Right ventricle myocardium inferior (tissue), 1 donor: ENCODE measurements around the gene PIK3R3. TPM values are rescaled to one million over a fixed set of nuclear protein-coding genes. Genes with fewer than 3 reads are reported as not detected.

Experiments used
- ATAC-seq: fragments of 200-7000 bp; cut with Tn5 transposase; one replicate; pipeline ENCODE4 v1.9.1; 2020; ENCODE audit warnings: mild to moderate bottlenecking, moderate library complexity
- DNase-seq: peaks from one replicate; pipeline ENCODE4 v3.0.0; 2021; ENCODE audit errors: missing footprints
- intact Hi-C: fragments of 100-400 bp; cut with DNase I; formaldehyde crosslinking; loops from one replicate; pipeline ENCODE4 v1.11.0; 2022
- long read RNA-seq: library from polyadenylated mRNA; unstranded; transcript quantifications from one replicate; pipeline ENCODE4 v2.0.0, GENCODE V29; 2021
- total RNA-seq: library from RNA; stranded (reverse); fragmentation: NEBNext Ultra II Directional; extraction: Animal tissue kit (Norgen Biotek cat#: 25700); gene quantifications from one replicate; pipeline ENCODE4 v1.2.1, GENCODE V29; 2021
- donor health status: DM: no; HTN: yes; CAD: no; lungs with severe emphysema.

Gene PIK3R3
- total RNA-seq, result 22.6 TPM
- long read RNA-seq, full-length matches to known transcripts, result 6 of 11 reads
- long read RNA-seq, partial matches to known transcripts, result 2 of 11 reads
- long read RNA-seq, other reads (novel, unspliced or antisense), result 3 of 11 reads

- DNase-seq (peak; percentile 98), ATAC-seq (peak; percentile 98)
- intact Hi-C loops, result loop anchor here (1.0 to 5.0 kb wide), 4 partner anchors 39 to 445 kb away; partner anchors contain the start of genes GPBP1L1 and TMEM69
Observed at GRCh38 chr1:46132529-46133180, at the start of gene PIK3R3. TSS of gene PIK3R3 (minus strand) at chr1:46132629. CDS start at chr1:46131952, 677 bp downstream.

- no peak for ATAC-seq
- no peak for DNase-seq
- intact Hi-C loops, result loop anchor here (10.0 kb wide), 1 partner anchor 287 kb away; no protein-coding TSS in a partner anchor
Observed at GRCh38 chr1:46181343-46182260, 49.2 kb upstream of the PIK3R3 start.

- ATAC-seq (no peak), DNase-seq (no peak)
- intact Hi-C loops, result loop anchor here (10.0 kb wide), 1 partner anchor 285 kb away; no protein-coding TSS in a partner anchor
Observed at GRCh38 chr1:46180082-46180616, 47.7 kb upstream of the PIK3R3 start.

GRCh38 chr1:46179138-46180081, 47.0 kb upstream of the PIK3R3 start:
- peak; percentile 75 for DNase-seq
- ATAC-seq, result peak; percentile 83
- intact Hi-C loops, result loop anchor here (1.0 to 10.0 kb wide), 4 partner anchors 44 to 285 kb away; partner anchors contain the start of gene PIK3R3

- intact Hi-C loops, result no loop called here
- DNase-seq, result no peak
- no peak for ATAC-seq
Observed at GRCh38 chr1:46176211-46176865, 43.9 kb upstream of the PIK3R3 start, which contains the start of gene P3R3URF. TSS of gene P3R3URF (minus strand) at chr1:46176488. CDS start at chr1:46176471, 17 bp downstream.

- DNase-seq, result no peak
- ATAC-seq, result no peak
- intact Hi-C loops, result no loop called here
Observed at GRCh38 chr1:46175243-46175642, 42.8 kb upstream of the PIK3R3 start.

GRCh38 chr1:46174448-46175231, 42.2 kb upstream of the PIK3R3 start, which contains the start of gene TSPAN1:
TSS of gene TSPAN1 (plus strand) at chr1:46175087. CDS start at chr1:46181108, 6,021 bp downstream.
- intact Hi-C loops, result no loop called here
- no peak for DNase-seq
- peak; percentile 80 for ATAC-seq

GRCh38 chr1:46173361-46173856, 41.0 kb upstream of the PIK3R3 start:
- DNase-seq (no peak), ATAC-seq (no peak)
- intact Hi-C loops, result no loop called here

- ATAC-seq, result no peak
Observed at GRCh38 chr1:46172321-46172720, 39.9 kb upstream of the PIK3R3 start.

GRCh38 chr1:46171871-46172270, 39.4 kb upstream of the PIK3R3 start:
- ATAC-seq (no peak), DNase-seq (no peak)
- intact Hi-C loops, result loop anchor here (1.0 kb wide), 1 partner anchor 39 kb away; no protein-coding TSS in a partner anchor

More at GRCh38 chr1:46172321-46172720, 39.9 kb upstream of the PIK3R3 start:
- intact Hi-C loops, result no loop called here
- DNase-seq, result no peak

GRCh38 chr1:46171351-46171750, 38.9 kb upstream of the PIK3R3 start:
- intact Hi-C loops, result loop anchor here (1.0 kb wide), 1 partner anchor 38 kb away; no protein-coding TSS in a partner anchor
- ATAC-seq, result no peak
- no peak for DNase-seq

- DNase-seq (no peak), ATAC-seq (no peak)
- intact Hi-C loops, result no loop called here
Observed at GRCh38 chr1:46169811-46170454, 37.5 kb upstream of the PIK3R3 start.

- ATAC-seq, result no peak
- intact Hi-C loops, result no loop called here
- no peak for DNase-seq
Observed at GRCh38 chr1:46168477-46168876, 36.0 kb upstream of the PIK3R3 start.

- DNase-seq (peak; percentile 78), ATAC-seq (peak; percentile 45)
- intact Hi-C loops, result loop anchor here (1.0 kb wide), 1 partner anchor 16 kb away; no protein-coding TSS in a partner anchor
Observed at GRCh38 chr1:46166521-46167462, 34.4 kb upstream of the PIK3R3 start.

- no peak for DNase-seq
- intact Hi-C loops, result no loop called here
- ATAC-seq, result no peak
Observed at GRCh38 chr1:46160212-46160611, 27.8 kb upstream of the PIK3R3 start.
